Loucy (cell line): ENCODE results near the gene DNAJC17.

Experiments
- H2AFZ ChIP-seq: fragments of 200-600 bp; sonication (generic); 2 replicates; pipeline ENCODE4 v1.6.0; 2016; ENCODE audit warnings: antibody characterized with exemption, mild to moderate bottlenecking, low read length, moderate library complexity
- H3F3A ChIP-seq: fragments of 200-600 bp; 2 replicates; pipeline ENCODE4 v1.6.0; 2016; ENCODE audit warnings: antibody characterized with exemption, low read depth, mild to moderate bottlenecking
- H3K27me3 ChIP-seq: fragments of 200-600 bp; sonication (generic); 2 replicates; pipeline ENCODE4 v1.6.1; 2014; ENCODE audit warnings: low read length, mild to moderate bottlenecking; ENCODE audit not compliant: insufficient read depth, poor library complexity, severe bottlenecking
- H3K36me3 ChIP-seq: fragments of 200-600 bp; sonication (generic); 2 replicates; pipeline ENCODE4 v1.6.1; 2016; ENCODE audit warnings: low read length; ENCODE audit not compliant: insufficient read depth
- H3K4me1 ChIP-seq: fragments of 200-600 bp; sonication (generic); 2 replicates; pipeline ENCODE4 v1.5.1; 2014; ENCODE audit warnings: low read length, mild to moderate bottlenecking; ENCODE audit not compliant: insufficient read depth, poor library complexity, severe bottlenecking
- H3K4me2 ChIP-seq: fragments of 200-600 bp; sonication (generic); 2 replicates; pipeline ENCODE4 v1.6.0; 2014; ENCODE audit warnings: antibody characterized with exemption, low read length, low read depth, mild to moderate bottlenecking; ENCODE audit not compliant: poor library complexity, severe bottlenecking
- H3K4me3 ChIP-seq: fragments of 200-600 bp; sonication (generic); 2 replicates; pipeline ENCODE4 v1.5.1; 2014; ENCODE audit warnings: low read length, mild to moderate bottlenecking, mixed read lengths; ENCODE audit not compliant: poor library complexity, severe bottlenecking
- H3K79me2 ChIP-seq: fragments of 200-600 bp; sonication (generic); 2 replicates; pipeline ENCODE4 v1.6.1; 2014; ENCODE audit warnings: low read length; ENCODE audit not compliant: insufficient read depth
- H3K9ac ChIP-seq: fragments of 200-600 bp; sonication (generic); 2 replicates; pipeline ENCODE4 v1.6.0; 2014; ENCODE audit warnings: mild to moderate bottlenecking, low read depth, low read length, moderate library complexity; ENCODE audit not compliant: poor library complexity, severe bottlenecking
- H3K9me2 ChIP-seq: fragments of 200-600 bp; sonication (generic); replicated peaks from 2 replicates; pipeline ENCODE4 v1.6.1; 2016; ENCODE audit warnings: low read depth, low read length, mixed read lengths
- H3K9me3 ChIP-seq: fragments of 200-600 bp; sonication (generic); 2 replicates; pipeline ENCODE4 v1.6.1; 2014; ENCODE audit warnings: mild to moderate bottlenecking, antibody characterized with exemption, low read length, low read depth; ENCODE audit not compliant: insufficient read depth
- H4K20me1 ChIP-seq: fragments of 200-600 bp; sonication (generic); 2 replicates; pipeline ENCODE4 v1.6.0; 2014; ENCODE audit warnings: antibody characterized with exemption, low read length, mild to moderate bottlenecking; ENCODE audit not compliant: insufficient read depth, poor library complexity, severe bottlenecking
- CTCF ChIP-seq: fragments of 200-600 bp; sonication (generic); conservative IDR thresholded peaks from 2 replicates; pipeline ENCODE4 v1.5.1; 2014; ENCODE audit warnings: mild to moderate bottlenecking, antibody characterized with exemption, low read length
- EZH2phosphoT487 ChIP-seq: fragments of 200-600 bp; IDR thresholded peaks from 2 replicates; pipeline ENCODE4 v1.6.1; 2018; ENCODE audit warnings: antibody characterized with exemption, mild to moderate bottlenecking, moderate library complexity, borderline replicate concordance

Gene DNAJC17

GRCh38 chr15:40815042-40815698 is 7.9 kb upstream of the DNAJC17 start:
- Histone ChIP-seq H3K9ac (no peak overlapping the region), H3F3A (no peaks in the 10 kb centered on the region), H2AFZ (no peak overlapping the region), H3K9me3 (no peaks in the 10 kb centered on the region), H3K4me2 (no peak overlapping the region), H3K9me2 (no peaks in the 10 kb centered on the region), H3K4me3 (no peak overlapping the region), H3K4me1 (no peaks in the 10 kb centered on the region), H4K20me1 (no peaks in the 10 kb centered on the region), H3K27me3 (no peaks in the 10 kb centered on the region), H3K36me3 (no peaks in the 10 kb centered on the region), H3K79me2 (no peaks in the 10 kb centered on the region)
- no peak for TF ChIP-seq EZH2phosphoT487
- no peak for TF ChIP-seq CTCF

- Histone ChIP-seq H3K27me3 (no peaks in the 10 kb centered on the region), H2AFZ (no peak overlapping the region), H3K4me2 (no peak overlapping the region), H3F3A (no peaks in the 10 kb centered on the region), H3K79me2 (peaks cover 6% of the 10 kb centered on the region; the same call in 1 of the 2 replicates), H3K9me2 (no peaks in the 10 kb centered on the region), H4K20me1 (no peaks in the 10 kb centered on the region), H3K9ac (no peak overlapping the region), H3K36me3 (no peaks in the 10 kb centered on the region), H3K4me3 (no peak overlapping the region), H3K9me3 (no peaks in the 10 kb centered on the region), H3K4me1 (peaks cover 10% of the 10 kb centered on the region)
- TF ChIP-seq CTCF = no peak
- no peak for TF ChIP-seq EZH2phosphoT487
Measured at GRCh38 chr15:40812721-40813425, 5.6 kb upstream of the DNAJC17 start.

- no peaks in the 10 kb centered on the region for H3K36me3 ChIP-seq
- peak overlapping the region; percentile 94 for H3K9ac ChIP-seq
- H3K4me2 ChIP-seq = peak overlapping the region; percentile 73
- peaks cover 10% of the 10 kb centered on the region for H3K4me1 ChIP-seq
- no peaks in the 10 kb centered on the region for H3K9me2 ChIP-seq
- no peak overlapping the region for H3K4me3 ChIP-seq
- H3K27me3 ChIP-seq = no peaks in the 10 kb centered on the region
- TF ChIP-seq EZH2phosphoT487 (no peak), CTCF (no peak)
- no peaks in the 10 kb centered on the region for H4K20me1 ChIP-seq
- H3K79me2 ChIP-seq = peaks cover 22% of the 10 kb centered on the region; the same call in 1 of the 2 replicates
- H3F3A ChIP-seq = no peaks in the 10 kb centered on the region
- no peaks in the 10 kb centered on the region for H3K9me3 ChIP-seq
- H2AFZ ChIP-seq = no peak overlapping the region
Measured at GRCh38 chr15:40808861-40809450, 1.7 kb upstream of the DNAJC17 start.
